OCI-LY7 (cell line): ENCODE measurements around the gene CHST11. TPM values are rescaled to one million over a fixed set of nuclear protein-coding genes. Genes with fewer than 3 reads are reported as not detected.

Experiments
- BruUV-seq: library from RNA; stranded (reverse); fragments of 400-500 nt; replicated peaks from 2 replicates; lab custom pipeline; 2021; lab: Mats Ljungman, UMichigan
- CTCF ChIA-PET: fragments of 300-600 bp; sonication (Branson Sonifier 250); formaldehyde crosslinking; loops from one replicate; lab custom pipeline; 2022; ENCODE audit warnings: antibody characterized with exemption; ENCODE audit not compliant: unreplicated experiment; lab: Charles Lee
- POLR2A ChIA-PET: fragments of 300-600 bp; sonication (Branson Sonifier 250); formaldehyde crosslinking; loops from one replicate; lab custom pipeline; 2022; ENCODE audit warnings: antibody characterized with exemption; lab: Charles Lee
- DNase-seq: peaks from one replicate; pipeline ENCODE4 v3.0.0-alpha.2; 2015; ENCODE audit warnings: low spot score
- H2AFZ ChIP-seq: fragments of 200-600 bp; sonication (generic), shearing (Covaris generic); 2 replicates; pipeline ENCODE4 v1.6.1; 2014; ENCODE audit warnings: mild to moderate bottlenecking, antibody characterized with exemption, low read length, moderate library complexity
- H3K27ac ChIP-seq: fragments of 200-600 bp; sonication (generic); 2 replicates; pipeline ENCODE4 v1.5.1; 2014; ENCODE audit warnings: mixed run types, low read depth, mild to moderate bottlenecking, moderate library complexity, low read length, inconsistent platforms; ENCODE audit not compliant: poor library complexity, severe bottlenecking
- H3K36me3 ChIP-seq: fragments of 200-600 bp; sonication (generic); 2 replicates; pipeline ENCODE4 v1.6.1; 2014; ENCODE audit warnings: mild to moderate bottlenecking, antibody characterized with exemption, low read length, moderate library complexity, mixed read lengths; ENCODE audit not compliant: insufficient read depth
- H3K4me1 ChIP-seq: fragments of 200-600 bp; sonication (generic); 2 replicates; pipeline ENCODE4 v1.5.1; 2014; ENCODE audit warnings: mild to moderate bottlenecking, low read length; ENCODE audit not compliant: insufficient read depth, poor library complexity, severe bottlenecking
- H3K4me2 ChIP-seq: fragments of 200-600 bp; sonication (generic); 2 replicates; pipeline ENCODE4 v1.6.1; 2014; ENCODE audit warnings: mild to moderate bottlenecking, low read length
- H3K4me3 ChIP-seq: fragments of 200-600 bp; sonication (generic); 2 replicates; pipeline ENCODE4 v1.5.1; 2014; ENCODE audit warnings: mild to moderate bottlenecking, low read depth, low read length; ENCODE audit not compliant: poor library complexity, severe bottlenecking
- H3K79me2 ChIP-seq: fragments of 200-600 bp; sonication (generic); 2 replicates; pipeline ENCODE4 v1.6.1; 2016; ENCODE audit warnings: low read depth, mild to moderate bottlenecking, low read length, moderate library complexity, mixed read lengths; ENCODE audit not compliant: insufficient read depth
- H3K9me2 ChIP-seq: fragments of 200-600 bp; sonication (generic); 2 replicates; pipeline ENCODE4 v1.6.1; 2016; ENCODE audit warnings: mild to moderate bottlenecking, low read length, mixed read lengths; ENCODE audit not compliant: insufficient read depth
- H3K9me3 ChIP-seq: fragments of 200-600 bp; sonication (generic); 2 replicates; pipeline ENCODE4 v1.6.1; 2014; ENCODE audit warnings: mild to moderate bottlenecking, mixed run types, low read length, mixed read lengths
- H4K20me1 ChIP-seq: fragments of 200-600 bp; sonication (generic); 2 replicates; pipeline ENCODE4 v1.6.1; 2014; ENCODE audit warnings: mild to moderate bottlenecking, antibody characterized with exemption, low read length, moderate library complexity, mixed read lengths; ENCODE audit not compliant: insufficient read depth
- EZH2phosphoT487 ChIP-seq: fragments of 200-600 bp; sonication (generic); IDR thresholded peaks from 2 replicates; pipeline ENCODE4 v1.6.1; 2018; ENCODE audit warnings: low read depth, borderline replicate concordance, mild to moderate bottlenecking, mixed run types, antibody characterized with exemption, low read length, moderate library complexity, mixed read lengths
- intact Hi-C: fragments of 100-400 bp; cut with micrococcal nuclease; formaldehyde crosslinking; loops from one replicate; pipeline ENCODE4 v1.10.0; 2022; ENCODE audit not compliant: unreplicated experiment
- total RNA-seq, 2 experiments: library from RNA; depleted of rRNA in 1 of 2; stranded (reverse); fragments of >200 nt in 1 of 2; shearing (Covaris generic) in 1 of 2; gene quantifications; 2 replicates each; pipeline ENCODE4 v1.2.3, GENCODE V29; 2014 to 2022
- TF ChIP-seq, protein P1 (sequence below): fragments of 200-600 bp; sonication (generic); conservative IDR thresholded peaks from 2 replicates; pipeline ENCODE4 v1.5.1; 2014; ENCODE audit warnings: mild to moderate bottlenecking, antibody characterized with exemption, low read length, moderate library complexity, mixed read lengths

CHST11 gene
- total RNA-seq, 2 experiments from 2014 or later = 15.2 to 41.6 TPM

DNA sequence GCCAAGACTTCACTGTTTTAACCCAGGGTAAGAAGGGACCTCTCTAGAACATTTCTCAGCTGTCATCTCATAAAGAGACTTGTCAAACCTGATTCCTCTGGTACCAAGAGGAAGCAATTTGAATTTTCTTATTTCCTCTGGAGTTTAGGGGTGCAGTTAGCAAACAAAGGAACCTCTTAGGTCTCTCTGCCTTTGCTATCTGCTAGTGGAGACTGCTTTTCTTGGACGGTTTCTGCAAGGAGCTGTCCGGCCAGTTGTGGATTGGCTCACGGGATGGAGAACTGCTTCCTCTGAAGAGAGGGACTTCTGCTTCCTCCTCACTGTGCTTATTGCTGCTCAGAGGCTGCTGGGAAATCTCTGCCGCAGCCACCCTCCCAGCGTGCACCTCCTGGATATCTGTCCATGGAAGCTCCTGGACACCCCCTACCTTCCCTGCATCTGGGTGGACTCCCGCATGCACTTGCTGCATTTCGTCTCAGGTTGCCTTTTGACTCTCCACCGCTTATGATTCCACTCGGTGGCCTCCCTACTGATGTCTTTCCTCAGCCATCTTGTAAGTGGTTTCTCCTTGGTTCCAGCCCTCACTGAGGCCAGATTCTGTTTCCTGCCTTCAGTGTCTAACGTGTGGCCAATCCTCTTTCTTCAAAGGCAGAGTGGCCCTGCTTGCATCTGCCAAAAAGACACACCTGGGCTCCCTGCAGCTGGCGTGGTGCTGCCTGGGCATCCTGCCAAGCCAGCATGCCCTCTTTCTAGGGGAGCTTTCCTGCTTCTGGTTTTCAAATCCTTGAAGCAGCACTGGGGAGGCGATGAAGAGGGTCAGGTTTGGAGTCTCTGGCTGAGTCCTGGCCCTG is 187.3 kb downstream of the CHST11 start:
- Histone ChIP-seq H3K9me3 (peaks cover 21% of the 10 kb centered on the region), H3K4me3 (no peak overlapping the region), H3K4me2 (peak overlapping the region; percentile 41), H3K27ac (no peak overlapping the region), H3K36me3 (peaks cover 43% of the 10 kb centered on the region), H3K79me2 (no peaks in the 10 kb centered on the region), H3K4me1 (peaks cover 18% of the 10 kb centered on the region), H4K20me1 (no peaks in the 10 kb centered on the region), H3K9me2 (no peaks in the 10 kb centered on the region), H2AFZ (no peak overlapping the region)
- DNase-seq = peak; percentile 65
- intact Hi-C loops = loop anchor here (5.0 kb wide), 1 partner anchor 167 kb away; no protein-coding TSS in a partner anchor
- ChIA-PET POLR2A (interaction anchor here (0.5 to 1.6 kb wide), 6 partner anchors 19 to 465 kb away, joined by 3 to 4 read pairs (median 4); no protein-coding TSS in a partner anchor), CTCF (no interaction called here)
- no peak for TF ChIP-seq EZH2phosphoT487
- TF ChIP-seq, protein P1, sequence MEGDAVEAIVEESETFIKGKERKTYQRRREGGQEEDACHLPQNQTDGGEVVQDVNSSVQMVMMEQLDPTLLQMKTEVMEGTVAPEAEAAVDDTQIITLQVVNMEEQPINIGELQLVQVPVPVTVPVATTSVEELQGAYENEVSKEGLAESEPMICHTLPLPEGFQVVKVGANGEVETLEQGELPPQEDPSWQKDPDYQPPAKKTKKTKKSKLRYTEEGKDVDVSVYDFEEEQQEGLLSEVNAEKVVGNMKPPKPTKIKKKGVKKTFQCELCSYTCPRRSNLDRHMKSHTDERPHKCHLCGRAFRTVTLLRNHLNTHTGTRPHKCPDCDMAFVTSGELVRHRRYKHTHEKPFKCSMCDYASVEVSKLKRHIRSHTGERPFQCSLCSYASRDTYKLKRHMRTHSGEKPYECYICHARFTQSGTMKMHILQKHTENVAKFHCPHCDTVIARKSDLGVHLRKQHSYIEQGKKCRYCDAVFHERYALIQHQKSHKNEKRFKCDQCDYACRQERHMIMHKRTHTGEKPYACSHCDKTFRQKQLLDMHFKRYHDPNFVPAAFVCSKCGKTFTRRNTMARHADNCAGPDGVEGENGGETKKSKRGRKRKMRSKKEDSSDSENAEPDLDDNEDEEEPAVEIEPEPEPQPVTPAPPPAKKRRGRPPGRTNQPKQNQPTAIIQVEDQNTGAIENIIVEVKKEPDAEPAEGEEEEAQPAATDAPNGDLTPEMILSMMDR = no peak
- no TSS peak for BruUV-seq

DNA sequence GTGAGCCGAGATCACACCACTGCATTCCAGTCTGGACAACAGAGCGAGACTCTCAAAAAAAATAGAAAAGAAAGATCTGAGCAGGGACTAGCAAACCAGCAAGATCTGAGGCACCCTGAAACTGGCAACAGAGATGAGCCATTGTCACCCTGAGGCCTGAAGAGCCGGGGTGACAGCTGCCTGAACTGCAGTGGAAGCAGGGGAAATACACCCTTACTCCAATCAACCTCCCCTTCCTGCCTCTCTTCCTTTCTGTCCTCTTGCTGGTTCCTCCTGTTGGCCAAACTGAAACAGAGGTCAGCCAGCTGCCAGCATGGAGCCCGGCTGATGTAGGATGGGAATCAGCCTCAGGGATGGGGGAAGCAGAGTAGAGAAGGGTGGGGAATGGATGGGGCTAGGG is 192.0 kb downstream of the CHST11 start:
- Histone ChIP-seq H3K9me3 (no peaks in the 10 kb centered on the region), H2AFZ (no peak overlapping the region), H3K4me1 (peaks cover 9% of the 10 kb centered on the region), H3K27ac (no peak overlapping the region), H4K20me1 (no peaks in the 10 kb centered on the region), H3K4me3 (no peak overlapping the region), H3K36me3 (peaks cover 12% of the 10 kb centered on the region), H3K9me2 (no peaks in the 10 kb centered on the region), H3K4me2 (no peak overlapping the region), H3K79me2 (no peaks in the 10 kb centered on the region)
- no TSS peak for BruUV-seq
- intact Hi-C loops = no loop called here
- CTCF ChIA-PET = no interaction called here
- TF ChIP-seq EZH2phosphoT487 = no peak
- TF ChIP-seq, protein P1 = no peak
- DNase-seq = no peak
- POLR2A ChIA-PET = interaction anchor here (0.7 kb wide), 2 partner anchors 12 to 1586 kb away, joined by 3 to 5 read pairs; no protein-coding TSS in a partner anchor
